ENCODE results near the gene ABLIM2.

GRCh38 chr4:8170341-8170740 is 11.7 kb upstream of the ABLIM2 start:
- TF ChIP-seq CTCF (IDR thresholded peaks at IDR 0.05; ENCODE audit: low read length) (no peak), EZH2phosphoT487 (IDR thresholded peaks at IDR 0.05; ENCODE audit: low read length) (no peak), EZH2 (optimal IDR thresholded peaks at IDR 0.05; ENCODE audit: low read depth, low read length) (no peak)
